NCI-H1694 (cell line): ENCODE data around the gene DHX15.

ENCODE experiments used
- DNase-seq: peaks from one replicate; lab custom pipeline; 2025; lab: John Stamatoyannopoulos, UW

Gene DHX15

DNA sequence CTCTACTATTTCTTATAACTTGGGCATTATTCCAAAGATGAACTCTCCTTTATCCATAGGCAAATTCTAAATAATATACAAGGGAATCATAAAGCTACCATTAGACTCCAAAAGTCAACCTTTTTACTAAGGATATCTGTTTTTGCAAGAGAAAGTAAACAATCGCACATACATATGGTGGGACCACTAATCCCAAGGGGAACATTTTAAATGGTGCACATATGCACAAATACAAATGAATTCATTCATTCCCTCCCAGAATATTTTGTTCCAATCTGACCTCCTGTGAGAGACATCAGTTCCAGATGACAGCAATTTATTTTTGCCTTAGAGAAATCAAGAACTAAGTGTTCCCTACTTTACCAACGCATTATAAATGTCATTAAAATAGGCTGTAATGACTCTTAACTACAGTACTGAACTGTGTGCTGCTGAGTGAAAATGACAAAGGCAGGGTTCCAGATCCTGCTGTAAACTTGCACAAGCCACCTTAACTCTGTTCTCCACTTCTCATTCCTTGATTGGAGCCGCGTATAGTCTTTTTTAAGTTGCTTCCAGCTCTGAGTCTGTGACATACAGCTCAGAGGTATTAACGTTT lies 2.0 kb downstream of the DHX15 start:
- DNase-seq = no peak

DNA sequence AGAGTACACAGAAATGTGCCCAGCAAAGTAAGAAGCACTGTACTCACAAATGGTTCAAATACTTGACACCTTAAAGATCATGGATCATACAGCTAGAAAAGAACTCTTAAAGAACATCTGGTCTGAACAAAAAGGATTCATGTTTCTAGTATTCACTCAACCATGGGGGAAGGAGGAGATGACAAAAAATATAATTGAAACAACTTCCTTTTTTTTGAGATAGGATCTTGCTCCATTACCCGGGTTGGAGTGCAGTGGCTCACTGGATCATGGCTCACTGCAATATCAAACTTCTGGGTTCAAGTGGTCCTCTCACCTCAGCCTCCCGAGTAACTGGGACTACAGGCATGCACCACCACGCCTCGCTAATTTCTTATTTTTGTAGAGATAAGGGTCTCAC lies 6.0 kb downstream of the DHX15 start:
- no peak for DNase-seq

GRCh38 chr4:24576276-24576675 lies 8.1 kb downstream of the DHX15 start:
- no peak for DNase-seq

- DNase-seq = no peak
Observed at GRCh38 chr4:24574236-24574635, 10.1 kb downstream of the DHX15 start.

- no peak for DNase-seq
Observed at GRCh38 chr4:24573582-24573981, 10.8 kb downstream of the DHX15 start.

- no peak for DNase-seq
Observed at GRCh38 chr4:24570574-24571236, 13.6 kb downstream of the DHX15 start.

DNA sequence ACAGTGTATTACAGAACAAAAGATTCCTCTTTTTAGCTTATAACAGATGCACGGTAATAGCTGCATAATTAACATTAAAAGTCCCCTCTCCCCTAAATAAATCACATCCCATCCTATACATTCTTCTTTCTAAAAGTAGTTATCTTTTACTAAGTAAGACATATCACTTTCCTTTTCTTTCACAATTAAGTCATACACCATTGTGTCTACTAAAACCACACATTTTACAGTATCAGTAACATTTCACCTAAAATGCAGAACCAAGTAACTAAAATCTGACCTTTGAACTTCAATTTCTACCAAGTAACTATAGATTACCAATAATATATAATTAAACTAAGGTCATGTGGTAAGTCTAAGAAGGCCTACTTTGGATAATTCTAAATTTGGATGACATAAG lies 14.2 kb downstream of the DHX15 start:
- DNase-seq = no peak

GRCh38 chr4:24569662-24570061 lies 14.7 kb downstream of the DHX15 start:
- no peak for DNase-seq

- no peak for DNase-seq
Observed at GRCh38 chr4:24568425-24568824, 15.9 kb downstream of the DHX15 start.

GRCh38 chr4:24565054-24565453 lies 19.3 kb downstream of the DHX15 start:
- no peak for DNase-seq

DNA sequence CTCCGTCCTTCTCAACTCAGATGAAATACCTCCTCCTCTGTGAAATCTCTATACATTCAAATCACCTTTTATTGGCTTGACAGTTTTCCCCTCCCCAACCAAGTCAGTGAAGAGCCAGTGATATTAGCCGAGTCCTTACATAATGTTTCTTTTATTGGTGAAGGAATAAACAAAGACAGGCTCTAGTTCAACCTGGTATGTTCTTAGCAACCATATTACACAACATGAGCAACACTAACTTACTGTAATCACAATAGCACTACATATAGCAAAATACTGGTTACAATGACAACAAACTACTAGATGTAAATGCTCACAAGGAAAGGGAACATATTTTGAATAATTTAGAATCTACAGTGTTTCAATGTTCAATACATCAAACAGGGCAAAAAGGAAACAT lies 19.9 kb downstream of the DHX15 start:
- DNase-seq = no peak

- no peak for DNase-seq
Observed at GRCh38 chr4:24561438-24562139, 22.8 kb downstream of the DHX15 start.

GRCh38 chr4:24560868-24561368 lies 23.4 kb downstream of the DHX15 start:
- DNase-seq = no peak

DNA sequence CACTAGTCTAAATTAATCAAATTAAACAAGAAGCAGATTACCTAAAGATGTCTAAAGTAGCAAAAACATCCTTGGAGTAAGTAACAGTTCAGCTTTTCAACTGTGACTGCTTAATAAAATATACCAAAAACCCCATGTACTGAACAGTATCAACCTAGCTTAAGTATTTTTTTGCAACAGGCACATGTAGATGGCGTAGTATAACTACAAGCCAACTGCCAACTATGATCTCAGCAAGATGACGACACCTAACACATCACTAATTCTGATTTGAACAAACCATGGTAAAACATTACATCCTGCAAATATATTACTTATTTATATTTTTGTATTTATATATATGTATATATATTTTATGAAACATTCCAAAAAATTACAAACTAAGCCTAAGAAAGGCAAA lies 24.5 kb downstream of the DHX15 start:
- DNase-seq = no peak

GRCh38 chr4:24559032-24559821 lies 25.1 kb downstream of the DHX15 start:
- DNase-seq = no peak

DNA sequence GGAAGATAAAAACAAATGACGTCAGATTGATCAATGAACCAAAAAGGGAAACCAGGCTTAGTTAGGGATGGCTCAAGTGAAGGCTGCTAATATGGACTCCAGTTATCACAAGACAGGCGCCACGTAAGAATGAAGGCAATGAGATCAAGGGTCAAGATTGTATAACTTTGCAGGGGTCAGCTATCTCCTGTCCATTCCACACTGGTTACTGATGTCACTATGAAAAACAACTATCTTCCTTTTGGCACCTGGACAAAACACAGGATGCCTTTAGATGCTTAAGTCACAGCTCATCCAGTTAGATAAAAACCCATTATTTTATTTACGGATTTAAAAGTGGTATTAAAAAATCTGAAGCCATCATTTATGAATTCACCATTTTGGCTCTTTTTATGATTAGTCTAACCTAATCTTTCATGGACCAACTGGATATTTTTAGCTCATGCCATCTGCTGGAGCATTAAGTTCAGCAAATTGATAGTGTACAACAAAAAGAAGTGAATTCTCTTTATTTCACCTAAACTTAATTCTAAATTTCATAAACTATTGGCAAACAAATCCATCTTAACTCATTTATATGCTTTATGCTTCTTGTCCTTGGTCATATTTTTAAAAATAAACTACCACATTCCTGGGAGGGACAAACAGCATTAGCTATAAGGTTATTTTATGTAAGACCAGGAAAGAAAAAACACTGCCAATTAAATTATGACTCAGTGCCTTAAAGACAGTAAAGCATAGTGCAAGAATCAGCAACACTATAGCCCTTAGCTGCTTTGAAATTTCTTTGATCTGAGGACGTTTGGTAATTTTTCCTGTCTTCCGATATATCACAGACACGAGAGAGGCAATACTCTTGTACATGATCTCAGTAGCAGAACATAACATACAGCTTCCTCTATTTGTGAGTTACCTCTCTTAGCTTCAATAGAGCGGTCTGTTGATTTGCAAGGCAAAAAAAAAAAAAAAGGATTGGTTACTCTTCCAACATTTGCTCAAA lies 27.0 kb downstream of the DHX15 start:
- DNase-seq = no peak

DNA sequence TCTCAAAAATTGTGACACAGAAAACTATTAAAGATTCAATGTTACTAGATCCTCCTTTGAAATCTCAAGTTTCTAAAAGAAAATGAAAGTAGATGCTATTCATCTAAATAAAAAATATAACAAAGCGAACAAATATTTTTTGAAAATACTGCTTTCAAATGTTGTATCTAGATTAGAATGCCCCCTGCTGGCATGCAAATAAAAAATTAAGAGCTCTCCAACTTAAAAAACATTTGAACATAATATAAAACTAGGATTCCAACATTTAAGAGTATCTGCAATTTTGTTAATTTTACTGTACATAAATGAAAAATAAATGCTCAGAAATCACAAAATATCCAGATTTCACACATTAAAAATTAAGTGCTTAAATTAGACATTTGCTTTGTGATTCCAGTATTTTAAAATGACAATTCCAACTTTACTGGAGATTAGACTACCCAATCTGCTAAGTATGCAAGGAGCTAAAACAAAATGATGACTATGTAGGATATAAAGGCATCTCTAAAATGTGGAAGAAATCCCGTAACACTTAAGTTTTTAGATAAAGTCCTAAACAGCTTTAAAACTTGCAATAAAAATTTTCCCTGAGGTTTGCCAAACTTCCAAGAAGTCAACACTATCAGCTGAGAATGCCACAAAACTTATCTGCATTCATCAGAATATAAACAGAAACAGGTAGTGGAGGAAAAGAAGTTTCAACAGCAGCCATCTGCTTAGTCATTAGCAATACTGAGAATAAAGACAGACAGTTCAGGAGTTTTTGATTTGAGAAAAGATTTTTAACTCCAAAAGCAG lies 32.7 kb downstream of the DHX15 start:
- no peak for DNase-seq

DNA sequence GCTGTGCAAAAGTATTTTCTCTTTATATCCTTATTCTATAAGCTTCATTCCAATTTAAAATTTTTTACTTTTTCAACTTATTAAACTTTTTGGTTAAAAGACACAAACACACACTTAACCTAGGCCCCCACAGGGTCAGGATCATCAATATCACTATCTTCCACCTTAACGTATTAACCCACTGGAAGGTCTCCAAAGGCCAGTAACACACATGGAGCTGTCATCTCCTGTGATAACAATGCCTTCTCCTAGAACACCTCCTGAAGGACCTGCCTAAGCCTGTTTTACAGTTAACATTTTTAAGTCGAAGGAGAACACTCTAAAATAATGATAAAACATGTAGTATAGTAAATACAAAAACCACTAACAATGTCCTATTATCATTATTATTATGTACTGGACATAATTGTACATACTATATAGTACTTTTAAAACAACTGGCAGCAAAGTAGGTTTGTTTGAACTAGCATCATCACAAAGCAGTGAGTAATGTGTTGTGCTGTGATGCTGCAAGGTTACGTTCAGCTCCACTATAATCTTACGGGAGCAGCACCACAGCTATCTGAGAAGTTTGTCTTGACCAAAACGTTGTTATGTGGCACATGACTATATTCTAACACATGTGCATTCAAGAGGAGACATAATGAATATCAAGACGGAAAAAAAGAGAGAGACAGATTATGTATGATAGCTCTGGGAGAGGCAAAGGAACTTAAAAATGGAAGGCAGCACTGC lies 33.7 kb downstream of the DHX15 start:
- no peak for DNase-seq

- no peak for DNase-seq
Observed at GRCh38 chr4:24547979-24548378, 36.4 kb downstream of the DHX15 start.
